ENCODE data around the gene NDUFS2. TPM values are rescaled to one million over a fixed set of nuclear protein-coding genes. Genes with fewer than 3 reads are reported as not detected.

Gene NDUFS2
- total RNA-seq (ENCODE audit: low replicate concordance) = 127 and 177 TPM in 2 replicates

DNA sequence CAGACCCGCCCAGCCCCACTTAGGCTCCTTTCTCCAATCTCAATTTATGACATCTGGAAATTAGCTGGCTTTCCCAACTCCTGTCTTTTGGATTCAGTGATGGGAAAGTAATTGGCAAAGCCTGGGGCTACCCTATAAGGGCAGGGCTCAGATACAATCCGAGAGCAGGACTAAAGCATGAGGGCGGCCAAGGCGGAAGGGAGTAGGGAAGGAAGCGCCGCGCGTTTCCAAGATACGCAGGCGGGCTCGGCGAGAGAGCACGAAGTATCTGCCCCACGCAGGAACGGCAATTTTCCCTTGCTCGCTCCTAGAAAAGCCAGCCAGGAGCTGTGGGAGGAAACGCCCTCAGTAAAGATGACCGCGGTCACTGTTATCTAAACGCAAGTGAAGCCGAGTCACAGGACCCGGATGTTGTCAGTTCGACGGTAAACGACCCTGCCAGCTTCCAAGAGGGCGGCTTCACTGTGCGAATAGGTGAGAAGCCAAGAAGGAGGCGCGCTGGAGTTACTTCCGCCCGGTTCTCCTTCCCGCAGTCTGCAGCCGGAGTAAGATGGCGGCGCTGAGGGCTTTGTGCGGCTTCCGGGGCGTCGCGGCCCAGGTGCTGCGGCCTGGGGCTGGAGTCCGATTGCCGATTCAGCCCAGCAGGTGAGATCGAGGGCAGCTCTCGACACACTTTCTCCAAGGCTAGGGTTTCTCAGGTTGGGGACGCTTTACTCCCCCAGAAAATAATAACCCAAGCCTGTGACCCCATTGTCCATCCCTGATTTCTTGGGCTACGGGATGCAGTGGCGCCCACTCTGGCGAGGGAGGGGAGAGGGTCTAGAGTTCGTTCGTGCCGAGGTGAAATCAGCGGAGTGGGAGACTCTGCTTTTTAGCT lies at the start of gene NDUFS2:
Gene NDUFS2 (plus strand): TSS at position 532 of the 877 bp plus-strand sequence. CDS start 19 bp downstream, at position 551.

DNA sequence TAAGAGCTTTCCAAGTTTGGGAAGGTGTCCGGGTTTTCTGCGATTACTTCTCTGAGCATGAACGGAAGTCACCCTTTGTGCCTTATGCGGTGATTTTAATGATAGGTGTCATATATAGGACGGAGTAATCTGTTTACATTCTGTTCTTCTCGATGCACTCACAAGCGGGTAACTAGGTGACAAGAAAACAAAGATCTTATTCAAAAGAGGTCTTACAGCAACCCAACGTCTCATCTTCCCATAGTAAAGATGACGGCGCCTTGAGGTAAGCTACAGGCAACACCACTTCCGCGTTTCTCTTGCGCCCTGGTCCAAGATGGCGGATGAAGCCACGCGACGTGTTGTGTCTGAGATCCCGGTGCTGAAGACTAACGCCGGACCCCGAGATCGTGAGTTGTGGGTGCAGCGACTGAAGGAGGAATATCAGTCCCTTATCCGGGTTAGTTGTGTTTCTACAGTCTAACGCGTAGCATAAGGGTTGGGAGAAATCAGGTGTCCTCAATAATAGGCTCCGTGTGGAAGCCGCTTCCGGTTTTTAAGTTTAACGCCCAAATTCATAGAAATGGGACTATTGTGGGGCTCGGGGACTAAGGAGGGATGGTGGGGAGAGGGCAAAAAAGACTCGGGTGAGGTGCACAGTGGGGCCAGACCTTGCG lies 48.4 kb upstream of the NDUFS2 start, which contains the start of gene UFC1:
Gene UFC1 (plus strand): TSS at position 297 of the 656 bp plus-strand sequence. CDS start 20 bp downstream, at position 317.

DNA sequence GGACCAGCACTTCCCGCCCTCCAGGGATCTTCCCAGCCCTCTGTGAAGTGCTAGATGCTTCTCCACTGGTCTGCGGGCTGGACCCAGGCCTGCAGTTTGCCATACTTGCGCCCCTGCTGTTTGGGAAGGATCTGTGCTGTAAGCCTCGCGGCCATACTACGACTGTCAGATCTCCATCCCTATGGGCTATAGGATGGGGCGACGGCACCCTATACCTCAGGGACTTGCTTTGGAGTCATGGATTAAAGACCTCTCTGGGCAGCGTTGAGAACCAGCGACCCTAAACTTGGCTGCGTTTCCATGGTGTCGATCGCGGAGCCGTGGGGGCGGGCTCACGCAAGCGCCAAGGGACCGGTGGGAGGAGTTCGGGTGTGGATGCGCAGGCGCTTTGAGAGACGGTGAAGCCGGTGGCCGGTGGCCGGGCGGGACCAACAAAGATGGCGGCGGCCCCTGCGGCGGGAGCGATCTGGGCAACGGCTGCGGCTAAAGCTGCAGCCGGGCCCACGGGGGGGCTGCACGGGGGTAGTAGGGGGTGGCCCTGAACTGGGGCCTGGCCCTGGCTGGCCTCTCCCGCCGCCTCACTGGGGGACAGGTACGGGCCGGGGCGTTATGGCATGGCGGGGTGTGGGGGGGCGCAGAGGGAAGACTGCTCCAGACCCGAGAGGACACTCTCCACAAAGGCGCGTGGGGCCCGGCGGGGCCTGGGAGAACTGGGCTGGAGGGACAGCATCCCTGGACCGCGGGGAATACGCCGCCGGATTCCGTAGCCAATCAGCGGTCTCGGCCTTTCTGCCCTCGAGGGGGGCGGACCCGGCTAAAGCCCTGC lies 42.9 kb upstream of the NDUFS2 start, which contains the start of gene USP21:
Gene USP21 (plus strand): TSS at position 414 of the 826 bp plus-strand sequence. CDS start 1,141 bp downstream, outside the sequence.

GRCh38 chr1:161165742-161166668 lies 36.2 kb upstream of the NDUFS2 start, which contains the start of gene PPOX:
Gene PPOX, plus strand, starts transcription at chr1:161166426. Its CDS starts 422 bp downstream, at chr1:161166848.

DNA sequence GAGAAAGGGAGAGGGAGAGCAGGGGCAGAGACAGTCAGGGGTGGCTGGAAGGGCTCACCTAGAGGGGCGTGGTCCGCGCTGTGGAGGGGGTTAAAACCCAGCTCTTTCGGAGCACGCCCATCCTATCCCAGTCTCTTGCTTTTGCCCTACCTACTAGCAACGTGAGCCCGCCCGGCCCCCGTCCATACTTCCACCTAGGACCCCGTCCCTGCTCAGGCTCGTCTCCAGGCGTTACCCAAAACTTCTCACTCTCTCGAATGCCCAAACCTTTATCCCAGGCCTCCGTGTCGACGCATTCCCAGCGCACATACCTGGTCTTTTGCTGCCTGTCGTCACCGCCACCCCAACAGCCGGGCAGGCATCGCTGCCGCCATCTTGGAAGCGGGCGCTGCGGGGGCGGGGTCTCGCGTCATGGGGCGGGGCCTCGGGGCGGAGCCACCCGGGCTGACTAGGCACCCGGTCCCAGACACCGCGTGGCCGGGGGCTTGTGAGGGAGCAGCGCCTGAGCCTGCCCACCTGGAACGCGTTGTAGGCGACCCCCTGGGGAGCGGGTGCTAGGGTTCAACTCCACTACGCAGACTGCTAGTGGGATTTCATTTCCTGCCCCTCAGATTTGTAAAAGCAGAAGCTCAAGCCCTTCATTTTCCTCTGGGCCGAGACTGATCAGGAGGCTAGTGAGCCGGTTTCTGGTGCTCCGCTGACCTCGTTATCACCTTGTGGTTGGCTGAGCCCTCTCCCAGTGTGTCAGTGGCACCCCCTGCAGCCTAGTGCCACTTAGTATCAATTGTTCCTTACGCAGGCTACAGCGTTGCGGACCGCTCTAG lies 24.8 kb upstream of the NDUFS2 start, which contains the start of gene B4GALT3:
Gene B4GALT3 (minus strand): TSS at position 396 of the 824 bp plus-strand sequence. CDS start 1,447 bp downstream, outside the sequence.

DNA sequence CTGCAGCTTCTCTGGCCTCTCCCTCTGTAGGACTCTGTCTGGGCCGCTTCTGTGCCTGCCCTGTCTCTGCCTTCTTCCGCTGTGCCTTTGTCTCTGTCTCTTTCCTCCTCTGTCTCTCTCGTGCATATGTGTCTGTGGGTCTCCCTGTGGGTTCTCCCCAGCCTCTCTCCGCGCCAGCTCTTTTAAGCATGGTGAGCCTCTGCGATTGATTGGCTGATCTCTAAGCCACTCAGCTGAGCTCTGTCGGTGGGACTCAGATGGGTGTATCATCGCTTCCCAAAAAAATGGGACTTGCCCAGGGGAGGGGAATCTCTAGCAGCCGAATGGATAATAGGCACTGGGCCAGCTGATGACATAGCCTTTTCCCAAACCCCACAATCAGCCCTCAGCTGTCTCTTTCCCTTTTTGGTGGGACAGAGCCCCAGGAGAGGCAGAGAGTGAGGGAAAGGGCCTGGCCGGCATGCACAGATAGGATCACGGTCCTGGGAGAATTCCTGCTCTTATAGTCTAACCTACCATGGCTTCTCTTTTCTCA lies 3.2 kb upstream of the NDUFS2 start, which contains the start of gene ADAMTS4:
Gene ADAMTS4 (minus strand): TSS at position 158 of the 535 bp plus-strand sequence. CDS start 427 bp downstream, outside the sequence.

GRCh38 chr1:161215076-161215475 lies 12.9 kb downstream of the NDUFS2 start, which contains the start of gene FCER1G:
Gene FCER1G, plus strand, starts transcription at chr1:161215295. Its CDS starts 27 bp downstream, at chr1:161215322.

DNA sequence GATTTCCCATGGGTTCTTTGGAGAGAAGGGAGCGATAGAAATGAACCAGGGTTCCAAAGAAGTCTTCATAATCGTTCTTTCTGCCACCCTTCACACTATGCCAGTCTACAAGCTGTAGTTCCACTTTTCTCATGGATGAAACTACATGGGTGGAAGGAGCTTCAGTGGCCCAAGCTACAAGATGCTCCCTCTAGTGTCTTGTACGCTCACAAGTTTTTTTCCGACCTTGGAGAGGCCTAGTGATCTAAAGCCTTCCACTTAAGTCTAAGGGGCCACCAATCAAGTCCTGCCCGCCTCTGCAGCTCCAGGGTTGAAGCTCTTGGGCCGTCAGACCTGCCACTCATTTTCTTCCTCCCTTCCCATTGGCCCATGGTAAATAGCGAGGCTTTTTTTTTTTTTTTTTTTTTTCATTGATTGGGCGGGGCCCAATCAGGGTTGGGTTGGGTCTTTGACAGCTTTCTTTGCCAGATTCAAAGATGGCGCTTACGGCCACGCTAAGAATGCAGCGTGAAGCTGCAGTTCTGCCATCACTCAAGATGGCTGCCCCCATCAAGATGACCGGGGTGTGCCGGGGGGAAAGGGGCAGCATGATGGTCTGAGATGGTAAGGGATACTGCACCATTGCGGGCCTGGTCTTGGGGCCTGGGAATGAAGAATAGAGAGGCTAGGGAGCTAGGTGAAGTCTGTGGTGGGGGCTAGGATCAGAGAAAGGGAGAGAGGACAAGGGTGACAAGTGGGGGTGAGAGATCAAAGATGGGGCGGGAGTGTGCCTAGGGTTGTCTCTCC lies 23.6 kb downstream of the NDUFS2 start, which contains the start of gene TOMM40L:
Gene TOMM40L (plus strand): TSS at position 527 of the 786 bp plus-strand sequence. CDS start 430 bp downstream, outside the sequence.

DNA sequence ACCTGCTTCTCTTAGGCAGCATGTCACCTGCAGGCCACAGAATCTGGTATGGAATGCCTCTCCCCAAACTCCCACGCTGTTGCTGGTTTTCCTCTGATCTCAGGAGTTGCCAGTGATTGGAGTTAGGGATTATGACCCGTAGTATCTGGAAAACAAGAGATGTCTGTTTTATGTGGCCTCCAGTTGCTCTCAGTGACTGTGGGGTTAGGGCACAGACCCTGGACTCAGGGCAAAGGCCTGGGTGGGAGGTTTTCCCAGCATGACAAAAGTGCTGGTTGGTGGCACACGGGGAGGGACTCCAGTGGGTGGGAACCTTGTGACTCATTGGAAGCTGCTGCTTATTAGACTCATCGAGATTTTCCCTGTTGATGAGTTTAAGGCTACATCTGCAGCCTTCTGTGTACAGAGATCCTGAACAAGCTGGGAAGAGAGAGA lies 35.9 kb downstream of the NDUFS2 start, which contains the start of gene NR1I3:
Gene NR1I3 (minus strand): TSS at position 165 of the 435 bp plus-strand sequence. CDS start 1,638 bp downstream, outside the sequence.

DNA sequence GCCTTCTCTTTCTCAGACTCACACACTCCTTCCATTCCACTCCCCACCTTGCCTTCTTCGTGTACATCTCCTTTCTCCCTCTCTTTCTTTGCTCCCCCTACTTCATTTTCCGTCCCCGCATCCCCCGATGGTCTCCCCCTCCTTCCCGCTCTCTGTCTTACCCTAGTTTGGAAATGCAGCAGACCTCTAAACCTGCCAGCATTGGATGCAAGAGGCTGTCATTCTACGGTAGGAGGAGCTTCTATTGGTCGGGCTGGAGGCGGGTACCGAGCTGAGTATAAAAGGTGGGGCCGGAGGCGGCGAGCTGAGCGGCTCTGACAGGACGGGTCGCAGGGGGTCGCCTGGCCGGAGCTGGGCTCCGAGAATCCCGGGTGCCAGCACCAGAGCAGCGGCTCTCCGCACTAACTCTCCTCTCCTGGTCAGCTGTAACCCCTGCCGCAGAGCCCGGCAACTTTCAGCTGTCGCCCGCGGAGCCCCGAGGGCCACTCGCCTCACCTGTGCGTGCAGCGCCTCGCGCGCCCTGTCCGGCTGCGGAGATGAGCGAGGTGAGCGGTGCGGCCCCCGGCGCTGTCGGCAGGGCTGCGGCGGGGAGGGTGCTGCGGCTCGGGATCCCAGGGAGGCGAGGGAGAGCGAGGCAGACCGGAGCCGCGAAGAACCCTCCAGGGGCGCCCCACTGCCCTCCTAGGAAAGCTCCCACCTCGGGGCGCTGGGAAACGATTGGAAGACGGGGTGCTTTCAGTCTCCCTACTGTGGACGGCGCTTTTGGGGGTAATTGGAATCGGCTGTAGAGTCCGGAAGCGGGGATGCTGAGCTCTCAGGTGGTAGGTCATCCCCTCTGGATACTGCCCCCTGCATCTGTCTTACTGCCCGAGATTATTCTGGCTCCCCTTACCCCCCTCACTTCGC lies 56.5 kb downstream of the NDUFS2 start, which contains the start of gene PCP4L1:
Gene PCP4L1 (plus strand): TSS at position 307 of the 906 bp plus-strand sequence. CDS start 230 bp downstream, at position 537.

Other genes with a start within 250 kb of the NDUFS2 start
- 0.82 and 1.5 TPM in 2 replicates for gene ITLN2, start 247.6 kb upstream of the NDUFS2 start, total RNA-seq (ENCODE audit: low replicate concordance)
- gene F11R, start 181.2 kb upstream of the NDUFS2 start, total RNA-seq (ENCODE audit: low replicate concordance) = 20.8 and 24.5 TPM in 2 replicates
- gene TSTD1, start 163.4 kb upstream of the NDUFS2 start, total RNA-seq (ENCODE audit: low replicate concordance) = 1.5 and 15.6 TPM in 2 replicates
- 83.1 and 162 TPM in 2 replicates for gene USF1, start 156.4 kb upstream of the NDUFS2 start, total RNA-seq (ENCODE audit: low replicate concordance)
- under 0.01 TPM in 1 of 2 replicates, not detected in the other for gene ARHGAP30, start 132.5 kb upstream of the NDUFS2 start, total RNA-seq (ENCODE audit: low replicate concordance)
- 0.35 and 2.3 TPM in 2 replicates for gene NECTIN4, start 112.8 kb upstream of the NDUFS2 start, total RNA-seq (ENCODE audit: low replicate concordance)
- 0.23 and 1.5 TPM in 2 replicates for gene KLHDC9, start 104.0 kb upstream of the NDUFS2 start, total RNA-seq (ENCODE audit: low replicate concordance)
- 71.7 and 95.0 TPM in 2 replicates for gene PFDN2, start 84.3 kb upstream of the NDUFS2 start, total RNA-seq (ENCODE audit: low replicate concordance)
- 14.2 and 15.7 TPM in 2 replicates for gene NIT1, start 84.3 kb upstream of the NDUFS2 start, total RNA-seq (ENCODE audit: low replicate concordance)
- gene DEDD, start 69.7 kb upstream of the NDUFS2 start, total RNA-seq (ENCODE audit: low replicate concordance) = 25.9 and 37.3 TPM in 2 replicates
- 127 and 180 TPM in 2 replicates for gene UFC1, start 48.4 kb upstream of the NDUFS2 start, total RNA-seq (ENCODE audit: low replicate concordance)
- 4.2 and 4.7 TPM in 2 replicates for gene USP21, start 42.9 kb upstream of the NDUFS2 start, total RNA-seq (ENCODE audit: low replicate concordance)
- gene PPOX, start 35.9 kb upstream of the NDUFS2 start, total RNA-seq (ENCODE audit: low replicate concordance) = 8.9 and 11.0 TPM in 2 replicates
- 9.4 and 18.3 TPM in 2 replicates for gene B4GALT3, start 24.9 kb upstream of the NDUFS2 start, total RNA-seq (ENCODE audit: low replicate concordance)
- 2.1 and 4.9 TPM in 2 replicates for gene ADAMTS4, start 3.3 kb upstream of the NDUFS2 start, total RNA-seq (ENCODE audit: low replicate concordance)
- 0.23 TPM in 1 of 2 replicates, not detected in the other for gene FCER1G, start 12.9 kb downstream of the NDUFS2 start, total RNA-seq (ENCODE audit: low replicate concordance)
- gene APOA2, start 21.3 kb downstream of the NDUFS2 start, total RNA-seq (ENCODE audit: low replicate concordance) = not detected in 2 replicates
- gene TOMM40L, start 23.7 kb downstream of the NDUFS2 start, total RNA-seq (ENCODE audit: low replicate concordance) = 8.7 and 11.7 TPM in 2 replicates
- gene NR1I3, start 35.8 kb downstream of the NDUFS2 start, total RNA-seq (ENCODE audit: low replicate concordance) = not detected in 2 replicates
- gene PCP4L1, start 56.4 kb downstream of the NDUFS2 start, total RNA-seq (ENCODE audit: low replicate concordance) = not detected in 2 replicates
- 0.53 and 1.1 TPM in 2 replicates for gene MPZ, start 107.6 kb downstream of the NDUFS2 start, total RNA-seq (ENCODE audit: low replicate concordance)
- 11.1 and 32.2 TPM in 2 replicates for gene SDHC, start 112.0 kb downstream of the NDUFS2 start, total RNA-seq (ENCODE audit: low replicate concordance)
- gene CFAP126, start 165.5 kb downstream of the NDUFS2 start, total RNA-seq (ENCODE audit: low replicate concordance) = not detected in 2 replicates

Data from smooth muscle cell of the coronary artery (primary cell).